Right lobe of liver (tissue), 6 donors: ENCODE results near the gene SNED1. TPM values are rescaled to one million over a fixed set of nuclear protein-coding genes. Genes with fewer than 3 reads are reported as not detected.

Experiments
- ATAC-seq, 4 donors: fragments of 200-7000 bp; cut with Tn5 transposase; one replicate each; pipeline ENCODE4 v1.9.1; 2020; ENCODE audit warnings: mild to moderate bottlenecking in 4 of 4, moderate library complexity in 4 of 4
- DNase-seq, 3 donors: peaks; one replicate each; pipeline ENCODE4 v3.0.0-alpha.2; 2020
- H3K27ac ChIP-seq, 3 donors: fragments of 200-600 bp; one replicate each; pipeline ENCODE4 v1.8.0; 2022
- H3K27me3 ChIP-seq, 2 donors: fragments of 200-600 bp; one replicate each; pipeline ENCODE4 v1.8.0; 2022
- H3K36me3 ChIP-seq, 4 donors: fragments of 200-600 bp; sonication (generic) in 1 of 4; one replicate each; pipeline versions ENCODE4 v1.5.1 to v1.8.0; 2017 to 2022; ENCODE audit warnings: control low read depth in 1 of 4
- H3K4me1 ChIP-seq, 4 donors: fragments of 200-600 bp; sonication (generic) in 1 of 4; one replicate each; pipeline versions ENCODE4 v1.5.1 to v1.8.0; 2017 to 2022; ENCODE audit warnings: control low read depth in 1 of 4
- H3K4me3 ChIP-seq, 3 donors: fragments of 200-600 bp; one replicate each; pipeline ENCODE4 v1.8.0; 2022
- H3K9me3 ChIP-seq, 4 donors: fragments of 200-600 bp; sonication (generic) in 1 of 4; one replicate each; pipeline versions ENCODE4 v1.5.1 to v1.8.0; 2017 to 2022; ENCODE audit warnings: control low read depth in 1 of 4
- POLR2A ChIP-seq: fragments of 450-650 bp; IDR thresholded peaks from one replicate; pipeline ENCODE4 v1.6.1; 2017; ENCODE audit warnings: antibody characterized with exemption, mild to moderate bottlenecking
- WGBS: methylation state at CpG from one replicate; pipeline ENCODE4 v1.1.6; 2018; ENCODE audit warnings: low coverage, low lambda C conversion rate; ENCODE audit not compliant: insufficient coverage; ENCODE audit errors: missing lambda C conversion rate; 5-methylcytosine and 5-hydroxymethylcytosine counted together
- intact Hi-C, 2 donors: fragments of 100-400 bp; cut with DNase I; formaldehyde crosslinking; loops; one replicate each; pipeline versions ENCODE4 v1.11.2 to v1.14.1; 2022
- total RNA-seq, 6 experiments: library from RNA; depleted of rRNA in 2 of 6; stranded (reverse); fragments of >200 nt in 2 of 6; fragmentation: NEBNext Ultra II Directional in 3 of 6; extraction: Animal tissue kit (Norgen Biotek cat#: 25700) in 3 of 6; gene quantifications; one replicate each; pipeline versions ENCODE4 v1.1.0 to v1.2.4, GENCODE V29; 2016 to 2023
- TF ChIP-seq, protein P1 (sequence below), 4 donors: fragments of 200-600 bp in 3 of 4; fragments of 450-650 bp in 1 of 4; IDR thresholded peaks; one replicate each; pipeline versions ENCODE4 v1.5.1 to v1.8.0; 2016 to 2022; ENCODE audit warnings: antibody characterized with exemption in 4 of 4, mild to moderate bottlenecking in 2 of 4
- donor health status: DM: no; HTN: yes; CAD: no.
- donor health status: DM: no; HTN: no; CAD: no.
- donor health status: DM: no; HTN: no; CAD: no.
- donor health status: DM: no; HTN: yes; CAD: no.
- donor health status: DM: no; HTN: yes; CAD: no.

The SNED1 gene
- total RNA-seq, 6 experiments from 2014 or later: 7.4 to 27.8 (median 13.2) TPM

- no peak overlapping the region for H3K27ac ChIP-seq
- no peaks in the 10 kb centered on the region for H3K36me3 ChIP-seq
Observed at GRCh38 chr2:241111440-241111805, 113.0 kb downstream of the SNED1 start.

DNA sequence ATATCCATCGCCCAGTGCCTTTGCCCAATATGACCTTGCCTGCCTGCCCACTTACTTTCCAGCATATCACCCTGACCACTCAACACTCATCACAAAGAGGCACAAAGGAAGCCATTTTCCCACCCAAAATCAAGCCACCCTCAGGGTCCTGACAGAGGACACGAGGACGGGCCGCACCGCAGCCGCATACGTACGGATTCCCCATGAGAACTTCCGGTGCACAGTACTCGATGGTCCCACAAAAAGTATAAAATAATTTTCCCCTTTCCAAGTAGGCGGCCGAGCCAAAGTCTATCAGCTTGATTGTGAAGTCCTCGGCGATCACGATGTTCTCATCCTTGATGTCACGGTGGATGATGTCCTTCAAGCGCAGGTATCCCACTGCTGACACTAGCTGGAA, 113.6 kb downstream of the SNED1 start:
- intact Hi-C loops: no loop called here
- H3K9me3 ChIP-seq: no peaks in the 10 kb centered on the region
- no peak overlapping the region for H3K27ac ChIP-seq
- no peak for ATAC-seq
- DNase-seq: no peak
- H3K36me3 ChIP-seq: no peaks in the 10 kb centered on the region
- H3K4me3 ChIP-seq: no peak overlapping the region
- H3K4me1 ChIP-seq: no peaks in the 10 kb centered on the region
- TF ChIP-seq, protein P1, sequence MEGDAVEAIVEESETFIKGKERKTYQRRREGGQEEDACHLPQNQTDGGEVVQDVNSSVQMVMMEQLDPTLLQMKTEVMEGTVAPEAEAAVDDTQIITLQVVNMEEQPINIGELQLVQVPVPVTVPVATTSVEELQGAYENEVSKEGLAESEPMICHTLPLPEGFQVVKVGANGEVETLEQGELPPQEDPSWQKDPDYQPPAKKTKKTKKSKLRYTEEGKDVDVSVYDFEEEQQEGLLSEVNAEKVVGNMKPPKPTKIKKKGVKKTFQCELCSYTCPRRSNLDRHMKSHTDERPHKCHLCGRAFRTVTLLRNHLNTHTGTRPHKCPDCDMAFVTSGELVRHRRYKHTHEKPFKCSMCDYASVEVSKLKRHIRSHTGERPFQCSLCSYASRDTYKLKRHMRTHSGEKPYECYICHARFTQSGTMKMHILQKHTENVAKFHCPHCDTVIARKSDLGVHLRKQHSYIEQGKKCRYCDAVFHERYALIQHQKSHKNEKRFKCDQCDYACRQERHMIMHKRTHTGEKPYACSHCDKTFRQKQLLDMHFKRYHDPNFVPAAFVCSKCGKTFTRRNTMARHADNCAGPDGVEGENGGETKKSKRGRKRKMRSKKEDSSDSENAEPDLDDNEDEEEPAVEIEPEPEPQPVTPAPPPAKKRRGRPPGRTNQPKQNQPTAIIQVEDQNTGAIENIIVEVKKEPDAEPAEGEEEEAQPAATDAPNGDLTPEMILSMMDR (IDR thresholded peaks at IDR 0.05): no peak
- TF ChIP-seq POLR2A: no peak
- H3K27me3 ChIP-seq: no peaks in the 10 kb centered on the region
- WGBS: 80% methylated on average over 11 of the region's 17 CpGs

More at GRCh38 chr2:241111440-241111805, 113.0 kb downstream of the SNED1 start:
- peak in 1 of 3 donors; percentile 36 for DNase-seq
- Histone ChIP-seq H3K27me3 (no peaks in the 10 kb centered on the region), H3K9me3 (no peaks in the 10 kb centered on the region), H3K4me1 (no peaks in the 10 kb centered on the region), H3K4me3 (no peak overlapping the region)
- WGBS: 60% methylated on average over 1 of the region's 9 CpGs
- no peak for TF ChIP-seq POLR2A
- TF ChIP-seq, protein P1 (IDR thresholded peaks at IDR 0.05): no peak
- ATAC-seq: peak in 1 of 4 donors; percentile 17
- intact Hi-C loops: no loop called here

DNA sequence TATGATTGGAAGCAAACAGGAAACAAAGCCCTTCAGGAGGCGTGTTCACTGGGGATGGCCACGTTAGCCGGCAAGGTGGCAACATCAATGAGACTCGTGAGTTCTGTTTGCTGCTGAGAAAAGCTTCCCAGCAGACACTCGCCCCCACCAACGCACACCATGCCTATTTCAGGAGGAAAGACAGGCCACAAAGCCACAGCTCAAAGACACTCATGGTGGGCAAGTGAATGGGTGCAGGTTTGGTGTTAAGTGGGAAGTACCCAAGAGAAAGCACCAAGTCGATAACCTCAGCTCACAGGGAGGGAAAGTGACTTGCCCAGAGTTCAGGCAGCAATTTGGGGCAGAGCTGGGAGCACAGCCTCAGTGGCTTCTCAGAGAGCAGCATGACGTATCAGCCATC, 114.2 kb downstream of the SNED1 start:
- Histone ChIP-seq H3K27ac (no peak overlapping the region), H3K27me3 (no peaks in the 10 kb centered on the region), H3K4me3 (no peak overlapping the region), H3K36me3 (no peaks in the 10 kb centered on the region), H3K9me3 (no peaks in the 10 kb centered on the region), H3K4me1 (no peaks in the 10 kb centered on the region)
- DNase-seq (no peak), ATAC-seq (no peak)
- WGBS: 55% methylated on average over 6 of the region's 8 CpGs
- TF ChIP-seq, protein P1 (IDR thresholded peaks at IDR 0.05): no peak
- no peak for TF ChIP-seq POLR2A
- intact Hi-C loops: no loop called here

DNA sequence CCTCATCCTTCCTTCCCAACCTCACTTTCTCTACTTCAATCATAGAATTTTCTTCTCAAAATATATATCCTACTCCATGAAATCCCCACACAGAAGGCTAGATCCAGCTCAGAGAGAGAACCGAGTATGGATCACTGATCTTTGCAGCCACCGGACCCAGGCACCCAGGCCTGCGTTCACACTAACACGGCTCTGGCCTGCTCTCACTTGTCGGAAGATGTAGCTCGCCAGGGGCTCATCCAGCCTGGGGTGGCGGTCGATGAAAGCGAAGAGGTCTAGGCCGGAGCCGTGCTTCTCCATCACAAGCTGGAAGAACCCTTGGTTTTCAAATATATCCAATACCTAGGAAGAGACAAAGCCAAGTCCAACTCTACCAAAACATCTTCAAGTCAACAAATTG, 116.4 kb downstream of the SNED1 start:
- H3K36me3 ChIP-seq: no peaks in the 10 kb centered on the region
- DNase-seq: peak in 2 of 3 donors; percentile 13 to 24
- ATAC-seq: no peak
- intact Hi-C loops: no loop called here
- H3K9me3 ChIP-seq: no peaks in the 10 kb centered on the region
- H3K27ac ChIP-seq: no peak overlapping the region
- no peaks in the 10 kb centered on the region for H3K27me3 ChIP-seq
- WGBS: 92% methylated on average over 11 of the region's 11 CpGs
- no peaks in the 10 kb centered on the region for H3K4me1 ChIP-seq
- H3K4me3 ChIP-seq: no peak overlapping the region
- TF ChIP-seq POLR2A: no peak
- TF ChIP-seq, protein P1 (IDR thresholded peaks at IDR 0.05): no peak

DNA sequence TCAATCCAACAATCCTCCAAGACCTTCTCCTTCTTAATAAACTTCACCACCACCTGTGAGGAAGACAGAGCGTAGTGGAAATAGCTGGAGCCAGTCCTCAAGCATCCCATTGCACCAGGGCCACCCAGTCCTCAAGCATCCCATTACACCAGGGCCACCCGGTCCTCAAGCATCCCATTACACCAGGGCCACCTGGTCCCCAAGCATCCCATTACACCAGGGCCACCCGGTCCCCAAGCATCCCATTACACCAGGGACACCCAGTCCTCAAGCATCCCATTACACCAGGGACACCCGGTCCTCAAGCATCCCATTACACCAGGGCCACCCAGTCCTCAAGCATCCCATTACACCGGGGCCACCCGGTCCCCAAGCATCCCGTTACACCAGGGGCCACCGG, 116.9 kb downstream of the SNED1 start:
- TF ChIP-seq, protein P1 (IDR thresholded peaks at IDR 0.05): no peak
- no peak for TF ChIP-seq POLR2A
- intact Hi-C loops: no loop called here
- H3K4me3 ChIP-seq: no peak overlapping the region

More for the DNA sequence above, 116.9 kb downstream of the SNED1 start:
- Histone ChIP-seq H3K4me1 (no peaks in the 10 kb centered on the region), H3K36me3 (no peaks in the 10 kb centered on the region), H3K27ac (no peak overlapping the region), H3K9me3 (no peaks in the 10 kb centered on the region), H3K27me3 (no peaks in the 10 kb centered on the region)
- 81% methylated on average over 4 of the region's 8 CpGs for whole genome bisulfite sequencing
- ATAC-seq: no peak
- no peak for DNase-seq
